Hepatic stellate cell (primary cell): ENCODE results near the gene HNRNPC.
"Not testable (repeated sequence)": the region's sequence is repeated elsewhere in the genome, so short reads cannot be mapped to it uniquely, and the experiment has no call there.

Experiments used
- DNase-seq: peaks from one replicate; pipeline ENCODE4 v3.0.0; 2011; ENCODE audit warnings: low spot score

Gene HNRNPC

GRCh38 chr14:21244544-21244943 is 24.7 kb downstream of the HNRNPC start:
- no peak for DNase-seq

DNA sequence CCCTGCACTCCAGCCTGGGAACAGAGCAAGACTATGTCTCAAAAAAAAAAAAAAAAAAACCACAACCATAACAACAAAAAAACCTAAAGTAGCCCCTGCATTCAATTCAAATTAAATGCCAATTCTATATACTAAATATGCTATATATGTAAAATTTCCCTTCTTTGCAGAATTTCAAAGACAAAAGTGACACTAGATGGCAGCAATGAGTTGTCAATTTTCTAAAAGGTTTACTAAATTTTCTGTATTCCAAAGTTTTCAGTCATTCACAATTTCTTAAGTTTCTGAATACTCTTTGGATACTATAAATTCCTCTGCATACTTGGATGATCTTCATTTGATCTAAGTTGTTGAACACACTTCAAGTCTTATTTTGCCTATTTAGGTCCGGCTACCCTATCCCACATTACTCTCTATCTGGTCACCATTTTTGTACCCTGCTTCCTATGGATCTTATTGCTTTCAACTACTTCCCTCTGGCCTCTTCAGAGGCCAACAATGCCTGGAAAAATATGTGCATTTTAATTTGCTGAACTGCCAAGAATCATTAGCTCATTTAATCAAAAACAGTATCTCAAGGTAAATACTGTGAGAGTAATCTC is 27.9 kb downstream of the HNRNPC start:
- no peak for DNase-seq

DNA sequence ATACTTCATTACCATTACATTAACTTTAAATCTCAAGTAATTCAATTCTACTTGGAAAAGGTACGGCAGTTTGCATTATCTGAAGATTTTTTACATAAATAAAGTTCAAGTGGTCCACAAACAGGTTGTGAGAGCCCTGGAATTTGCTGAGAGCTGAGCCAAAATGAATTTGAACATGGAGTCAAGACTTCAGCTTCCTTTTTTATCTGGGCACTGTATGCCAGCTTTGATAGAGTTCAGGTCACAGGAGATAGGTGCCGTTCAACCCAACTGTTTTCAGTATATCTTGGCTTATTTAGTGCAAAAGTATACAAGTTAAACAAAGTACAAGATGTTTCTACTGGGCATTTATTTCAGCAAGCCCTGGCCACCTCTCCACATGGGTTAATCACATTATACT is 28.8 kb downstream of the HNRNPC start:
- DNase-seq, result no peak

- DNase-seq, result no peak
Observed at GRCh38 chr14:21238823-21239518, 30.3 kb downstream of the HNRNPC start.

DNA sequence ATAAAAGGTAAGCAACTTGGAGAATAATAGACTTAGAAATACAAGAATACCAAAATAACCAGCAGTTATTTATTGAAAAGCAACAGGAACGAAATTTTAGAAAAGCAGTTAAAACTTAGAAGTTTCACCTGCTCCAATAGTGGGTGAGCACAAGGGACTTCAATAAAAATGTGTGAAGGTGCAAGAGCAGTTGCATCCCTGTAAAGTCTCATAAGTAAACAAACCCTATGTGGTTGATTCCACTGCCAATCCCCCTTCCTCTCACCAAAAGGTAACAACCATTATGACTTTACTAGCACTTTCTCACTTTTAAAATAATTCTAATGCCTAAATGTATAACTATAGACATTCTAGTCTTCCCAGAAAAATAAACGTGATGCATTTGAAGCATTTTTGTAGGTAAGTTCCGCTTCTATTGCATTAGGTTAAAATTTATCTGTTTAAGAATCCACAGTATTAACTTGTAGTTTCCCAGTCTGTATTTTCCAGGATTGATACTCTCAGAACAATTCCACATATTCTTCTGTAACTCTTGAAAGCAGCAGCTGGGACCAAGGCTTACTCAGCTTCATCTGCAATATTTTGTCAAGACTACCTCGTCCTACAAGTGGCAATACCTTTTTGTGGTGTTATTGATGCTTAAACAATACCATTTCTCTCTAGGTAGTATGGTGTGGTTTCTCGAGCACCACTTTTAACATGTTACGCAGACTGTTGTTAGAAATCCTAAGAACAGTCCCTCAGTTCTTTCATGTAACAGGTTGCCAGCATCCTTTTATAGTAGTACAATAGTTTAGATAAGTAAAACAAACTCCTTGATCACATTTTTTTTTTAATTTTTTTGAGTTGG is 32.1 kb downstream of the HNRNPC start:
- DNase-seq, result no peak

DNA sequence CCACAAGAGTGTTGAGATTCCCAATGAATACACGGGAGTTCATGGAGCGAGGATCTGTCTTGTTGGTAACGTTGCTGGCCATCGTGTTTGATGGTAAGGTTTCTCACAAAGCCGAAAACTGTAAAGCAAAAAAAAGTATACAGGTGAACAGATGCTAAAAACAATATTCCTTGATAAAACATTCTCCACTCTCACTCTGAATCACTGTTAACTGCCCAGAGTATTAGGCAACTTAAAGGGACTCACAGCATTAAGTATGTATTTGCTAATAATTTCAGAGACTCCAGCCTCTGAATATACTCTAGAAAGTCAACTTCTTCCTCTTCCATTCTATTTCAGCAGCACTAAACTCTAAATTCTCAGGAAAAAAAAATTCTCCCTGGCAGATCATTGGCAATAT is 35.1 kb downstream of the HNRNPC start:
- DNase-seq, result no peak

- DNase-seq, result no peak
Observed at GRCh38 chr14:21233457-21234076, 35.7 kb downstream of the HNRNPC start.

GRCh38 chr14:21231020-21231652 is 38.1 kb downstream of the HNRNPC start:
- DNase-seq, result no peak

DNA sequence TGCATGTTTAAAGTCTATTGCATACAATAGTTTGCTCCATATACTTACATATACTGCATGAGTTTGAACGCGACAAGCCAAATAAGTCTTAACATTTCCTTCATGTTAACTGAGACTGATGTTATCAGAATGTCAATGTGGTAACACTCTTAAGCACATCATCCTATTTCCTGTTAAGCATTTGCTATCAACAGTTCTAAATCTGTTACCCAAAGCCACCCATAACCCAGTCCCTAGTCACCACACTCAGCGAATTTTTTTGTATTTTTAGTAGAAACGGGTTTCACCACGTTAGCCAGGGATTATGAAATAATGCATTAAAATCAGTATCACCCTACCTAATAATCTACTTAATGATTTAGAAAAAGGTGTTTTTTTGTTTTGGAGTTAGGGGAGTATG is 39.4 kb downstream of the HNRNPC start:
- no peak for DNase-seq

DNA sequence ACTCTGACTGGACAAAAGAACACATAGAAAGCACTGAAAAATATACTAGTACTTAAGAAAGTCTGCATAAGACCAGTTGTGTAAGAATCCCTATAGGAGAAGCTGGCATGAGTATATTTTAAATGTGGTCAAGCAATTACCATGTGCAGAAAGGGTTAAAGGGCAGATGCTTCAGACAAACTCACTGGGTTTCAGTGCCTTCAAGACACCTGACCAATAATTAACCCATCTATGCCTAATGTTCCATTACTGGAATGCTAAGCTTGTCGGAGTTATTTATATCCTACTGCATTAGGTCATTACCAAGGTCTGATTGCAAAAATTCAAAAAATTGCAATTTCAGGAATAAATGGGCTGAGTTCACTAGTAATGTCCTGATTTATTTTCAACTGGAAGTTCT is 41.3 kb downstream of the HNRNPC start:
- DNase-seq, result no peak

DNA sequence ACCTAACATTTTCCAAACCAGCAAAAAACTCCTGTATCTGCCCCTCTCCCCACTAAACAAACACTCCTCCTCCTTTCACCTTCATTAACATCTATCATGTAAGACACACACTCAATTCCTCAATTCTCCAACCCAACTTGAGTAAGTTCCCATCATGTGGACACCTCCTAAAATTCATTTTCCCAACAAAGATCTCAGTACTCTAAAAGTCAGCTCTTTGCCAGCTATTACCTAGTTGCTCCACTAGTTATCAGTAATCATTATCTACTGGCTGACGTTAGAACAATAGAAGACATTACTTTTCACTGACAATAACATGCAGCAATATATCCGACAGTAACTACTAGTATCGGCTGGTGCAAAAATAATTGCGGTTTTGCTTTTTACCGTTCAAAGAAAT is 42.1 kb downstream of the HNRNPC start:
- no peak for DNase-seq

- no peak for DNase-seq
Observed at GRCh38 chr14:21226467-21226866, 42.8 kb downstream of the HNRNPC start.

DNA sequence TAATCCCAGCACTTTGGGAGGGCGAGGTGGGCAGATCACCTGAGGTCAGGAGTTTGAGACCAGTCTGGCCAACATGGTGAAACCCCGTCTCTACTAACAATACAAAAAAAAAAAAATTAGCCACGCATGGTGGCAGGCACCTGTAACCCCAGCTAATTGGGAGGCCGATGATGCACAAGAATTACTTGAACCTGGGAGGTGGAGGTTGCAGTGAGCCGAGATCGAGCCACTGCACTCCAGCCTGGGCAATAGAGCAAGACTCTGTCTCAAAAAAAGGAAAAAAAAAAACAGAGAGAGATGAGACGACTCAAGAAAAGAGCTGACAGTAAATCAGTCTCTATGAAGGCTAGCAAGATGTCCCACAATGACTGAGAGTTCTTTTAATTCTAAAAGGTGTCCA is 44.1 kb downstream of the HNRNPC start:
- DNase-seq, result not testable (repeated sequence)

DNA sequence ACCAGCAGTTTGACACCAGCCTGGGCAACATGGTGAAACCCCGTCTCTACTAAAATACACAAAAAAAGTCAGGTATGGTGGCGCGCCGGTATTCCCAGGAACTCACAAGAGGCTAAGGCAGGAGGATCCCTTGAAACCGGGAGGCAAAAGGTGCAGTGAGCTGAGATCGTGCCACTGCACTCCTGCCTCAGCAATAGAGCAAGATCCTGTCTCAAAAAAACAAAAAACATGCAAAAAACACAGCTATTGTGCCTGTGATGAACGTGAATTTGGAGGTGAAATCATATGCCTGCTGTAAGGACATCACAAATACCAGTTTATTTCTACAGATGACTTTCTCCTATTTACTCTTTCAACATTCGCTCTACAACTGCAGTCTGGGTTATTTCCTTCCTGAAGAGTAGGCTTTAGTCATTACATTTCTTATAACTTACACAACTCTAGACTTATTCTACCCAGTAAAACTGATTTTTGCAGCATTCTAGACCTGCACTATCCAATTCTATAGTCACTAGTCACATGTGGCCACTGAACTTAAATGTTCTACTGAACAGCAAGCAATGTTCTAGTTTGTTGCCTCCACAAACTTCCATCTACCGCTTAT is 48.3 kb downstream of the HNRNPC start:
- DNase-seq, result no peak

- no peak for DNase-seq
Observed at GRCh38 chr14:21219561-21220111, 49.6 kb downstream of the HNRNPC start.

DNA sequence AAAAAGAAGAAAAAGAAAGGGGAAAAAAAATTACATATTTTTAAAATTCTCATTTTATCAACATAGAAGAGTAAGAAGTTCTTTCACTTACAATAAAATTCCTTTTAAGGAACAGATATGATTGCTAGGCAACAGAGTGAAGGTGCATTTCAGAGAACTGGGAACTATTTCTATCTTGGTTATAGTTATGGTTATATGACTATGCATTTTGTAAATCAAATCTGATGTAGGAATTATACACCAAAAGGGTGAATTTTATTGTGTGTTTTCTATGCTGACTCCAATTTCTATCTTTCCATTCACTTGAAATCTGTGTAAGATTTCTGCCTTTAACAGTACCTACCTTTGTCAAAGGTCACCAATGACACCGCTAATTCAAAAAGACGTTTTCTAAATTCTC is 50.1 kb downstream of the HNRNPC start:
- DNase-seq, result no peak

GRCh38 chr14:21215879-21216251 is 53.4 kb downstream of the HNRNPC start:
- no peak for DNase-seq

DNA sequence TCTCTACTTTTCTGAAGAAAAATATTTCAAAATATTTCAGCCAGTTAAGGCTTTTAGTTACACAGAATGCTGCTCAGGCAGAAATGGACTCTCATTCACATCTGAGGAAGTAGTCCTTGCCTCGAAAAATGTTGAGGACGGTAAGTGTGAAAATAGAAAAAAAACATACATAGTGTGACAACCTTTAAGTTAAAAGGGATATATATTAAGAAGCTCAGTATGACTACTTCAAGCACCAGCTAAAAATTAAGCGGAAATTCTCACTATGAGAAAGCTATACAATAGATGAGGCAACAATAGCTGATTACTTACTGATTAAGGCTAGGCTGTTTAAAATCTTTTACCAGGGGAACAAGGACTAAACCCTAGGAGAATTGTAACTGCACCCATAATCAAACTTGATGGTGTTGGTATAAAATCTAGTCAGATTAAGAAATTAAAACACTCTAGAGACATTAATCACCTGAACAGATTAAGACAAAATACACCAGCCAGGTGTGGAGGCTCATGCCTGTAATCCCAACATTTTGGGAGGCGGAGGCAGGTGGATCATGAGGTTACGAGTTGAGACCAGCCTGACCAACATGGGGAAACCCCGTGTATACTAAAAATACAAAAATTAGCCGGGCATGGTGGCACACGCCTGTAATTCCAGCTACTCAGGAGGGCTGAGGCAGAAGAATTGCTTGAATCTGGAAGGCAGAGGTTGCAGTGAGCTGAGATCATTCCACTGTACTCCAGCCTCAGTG is 53.9 kb downstream of the HNRNPC start:
- DNase-seq, result no peak

GRCh38 chr14:21213652-21214051 is 55.6 kb downstream of the HNRNPC start:
- no peak for DNase-seq

DNA sequence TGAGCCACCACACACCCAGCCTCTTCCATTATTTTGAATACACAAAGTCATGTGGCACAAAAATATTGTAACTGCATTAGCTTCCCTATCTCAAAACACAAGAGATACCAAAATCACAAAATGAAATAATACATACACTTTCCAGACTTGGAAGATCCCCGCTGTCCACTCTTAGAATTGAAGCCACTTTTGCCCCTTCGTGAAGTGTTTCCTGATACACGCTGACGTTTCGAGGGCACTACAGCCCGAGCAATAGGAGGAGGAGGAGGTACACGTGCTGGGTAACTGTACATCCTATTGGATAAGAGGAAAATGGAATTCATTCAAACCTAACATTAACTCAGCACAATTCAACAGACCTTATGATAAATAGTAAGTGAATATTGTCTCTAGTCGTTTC is 56.4 kb downstream of the HNRNPC start:
- DNase-seq, result not testable (repeated sequence)

DNA sequence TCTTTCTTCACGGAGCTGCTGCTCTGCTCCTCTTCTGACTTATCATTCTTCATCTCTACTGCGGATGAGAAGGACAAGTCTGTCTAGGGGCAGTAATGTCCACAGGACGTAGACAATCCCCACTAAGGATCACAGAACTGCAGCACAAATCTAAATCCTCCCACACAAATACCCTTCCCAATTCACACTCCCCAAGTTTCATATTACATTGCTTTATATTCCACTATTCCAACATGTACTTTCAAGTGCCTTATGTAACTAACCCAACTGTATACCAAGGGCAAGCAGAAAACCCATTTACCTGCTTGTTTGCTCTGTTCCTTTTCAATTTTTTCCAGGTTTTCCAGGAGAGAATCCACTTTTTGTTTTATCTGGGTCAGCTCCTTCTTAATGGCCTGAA is 57.7 kb downstream of the HNRNPC start:
- no peak for DNase-seq
